Heart left ventricle (tissue), 16 donors: Measurements from ENCODE around the gene PPP1R1A. TPM values are rescaled to one million over a fixed set of nuclear protein-coding genes. Genes with fewer than 3 reads are reported as not detected.

ENCODE experiments used
- ATAC-seq, 4 donors: fragments of 200-7000 bp; cut with Tn5 transposase; one replicate each; pipeline ENCODE4 v1.9.1; 2020 to 2022; ENCODE audit warnings: moderate library complexity in 4 of 4, mild to moderate bottlenecking in 3 of 4, moderate number of reproducible peaks in 1 of 4
- DNase-seq, 5 donors: peaks; one replicate each; pipeline ENCODE4 v3.0.0-alpha.2; 2020
- H3K27ac ChIP-seq, 12 donors: fragments of 200-600 bp; sonication (generic) in 4 of 12; one replicate each; pipeline versions ENCODE4 v1.5.0 to v1.8.0; 2016 to 2022; ENCODE audit warnings: mild to moderate bottlenecking in 2 of 12
- H3K27me3 ChIP-seq, 9 donors: fragments of 200-600 bp; sonication (generic) in 2 of 9; one replicate each; pipeline versions ENCODE4 v1.5.1 to v1.8.0; 2016 to 2022; ENCODE audit warnings: mild to moderate bottlenecking in 3 of 9
- H3K36me3 ChIP-seq, 9 donors: fragments of 200-600 bp; sonication (generic) in 2 of 9; one replicate each; pipeline versions ENCODE4 v1.5.0 to v1.8.0; 2018 to 2022; ENCODE audit warnings: mild to moderate bottlenecking in 2 of 9
- H3K4me1 ChIP-seq, 12 donors: fragments of 200-600 bp; sonication (generic) in 4 of 12; one replicate each; pipeline versions ENCODE4 v1.5.0 to v1.8.0; 2016 to 2022; ENCODE audit warnings: mild to moderate bottlenecking in 3 of 12
- H3K4me3 ChIP-seq, 12 donors: fragments of 200-600 bp; sonication (generic) in 4 of 12; one replicate each; pipeline versions ENCODE4 v1.5.0 to v1.8.0; 2017 to 2022; ENCODE audit warnings: mild to moderate bottlenecking in 9 of 12, moderate library complexity in 4 of 12
- H3K9me3 ChIP-seq, 12 donors: fragments of 200-600 bp; sonication (generic) in 4 of 12; one replicate each; pipeline versions ENCODE4 v1.5.0 to v1.8.0; 2016 to 2022; ENCODE audit warnings: mild to moderate bottlenecking in 1 of 12
- POLR2A ChIP-seq, 2 donors: fragments of 450-650 bp; IDR thresholded peaks; one replicate each; pipeline ENCODE4 v1.6.1; 2017; ENCODE audit warnings: antibody characterized with exemption in 2 of 2, mild to moderate bottlenecking in 2 of 2, moderate library complexity in 2 of 2
- WGBS, 4 donors: extraction: QIAGEN DNeasy Blood & Tissue Kit in 2 of 4; methylation state at CpG; one replicate each; pipeline versions ENCODE4 v1.1.5 to v1.1.7; 2013 to 2018; 5-methylcytosine and 5-hydroxymethylcytosine counted together
- intact Hi-C, 10 donors: fragments of 100-400 bp; cut with DNase I; formaldehyde crosslinking; loops; one replicate each; pipeline versions ENCODE4 v1.11.1 to v1.14.2; 2022
- polyA plus RNA-seq, 2 donors: library from polyadenylated mRNA; stranded (reverse); fragments of 200-250 nt; gene quantifications; one replicate each; pipeline ENCODE4 v1.2.3, GENCODE V29; 2013
- total RNA-seq, 9 donors: library from RNA; depleted of rRNA in 2 of 9; stranded (reverse); fragments of >200 nt in 2 of 9; fragmentation: NEBNext Ultra II Directional in 3 of 9; extraction: Animal tissue kit (Norgen Biotek cat#: 25700) in 3 of 9; gene quantifications; one replicate each; pipeline versions ENCODE4 v1.1.0 to v1.2.4, GENCODE V29; 2016 to 2023
- TF ChIP-seq, protein P1 (sequence below), 12 donors: fragments of 200-600 bp; sonication (generic) in 4 of 12; IDR thresholded peaks; one replicate each; pipeline versions ENCODE4 v1.5.0 to v1.8.0; 2018 to 2022; ENCODE audit warnings: antibody characterized with exemption in 12 of 12, mild to moderate bottlenecking in 5 of 12
- donor health status: ischemic (EF 13 %, LVEDD 7.1; RV severe dilation, severe dysfunction).
- donor health status: healthy with polysubstance abuse.
- donor health status: DM: no; HTN: yes; CAD: no.
- donor health status: DM: no; HTN: no; CAD: no.
- donor health status: ischemic (EF 25% LVEDD 6.9; RV normal size, moderate dysfunction).
- donor health status: ischemic (EF 25% LVEDD 5.7; RV mildly dilated, moderate dysfunction).
- donor health status: healthy.
- donor health status: DM: yes; HTN: yes; CAD: no.
- donor health status: ischemic (EF 35%, LVEDD 5.7; RV mildly dilated, moderate dysfunction).
- donor health status: nonischemic (EF 11% LVEDD 7.7; RV severe dilation, severe dysfunction).
- donor health status: DM: yes; HTN: yes; CAD: no.
- donor health status: PGD.
- donor health status: ischemic (EF 29% LVEDD 5.4; RV normal size, mild dysfunction).
- donor health status: nonischemic (EF 23%, LVEDD 6.1; RV moderate dilation, normal function).

The PPP1R1A gene
- total and polyA plus RNA-seq, 11 donors = 25.5 to 181 (median 60.9) TPM

DNA sequence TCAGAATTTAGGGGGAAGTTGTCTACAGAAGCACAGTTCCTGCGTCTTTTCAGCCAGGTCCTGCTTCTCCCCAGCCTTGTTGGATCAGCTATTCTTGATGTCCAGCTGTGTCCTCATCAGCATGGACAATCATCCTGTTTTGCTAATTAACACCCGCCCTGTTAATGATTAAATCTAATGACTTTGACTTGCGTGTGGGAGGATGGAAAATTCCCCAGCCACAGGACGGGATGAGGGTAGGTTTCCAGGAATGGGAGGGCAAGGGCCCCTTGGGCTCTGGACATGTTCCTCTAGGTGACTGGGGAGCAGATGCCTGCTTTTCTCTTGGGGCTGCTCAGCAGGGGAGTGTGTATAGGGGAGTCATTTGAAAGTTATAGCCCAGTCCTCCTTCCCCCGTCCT lies 5.3 kb upstream of the PPP1R1A start:
- H3K27ac ChIP-seq = no peak overlapping the region
- no peak overlapping the region for H3K4me3 ChIP-seq
- H3K9me3 ChIP-seq = no peaks in the 10 kb centered on the region
- DNase-seq = no peak
- H3K27me3 ChIP-seq = peaks cover 0 to 19% (median 4%) of the 10 kb centered on the region in 9 donors
- peaks cover 0 to 22% (median 6%) of the 10 kb centered on the region in 12 donors for H3K4me1 ChIP-seq
- no peak for ATAC-seq
- intact Hi-C loops = loop anchor here in 3 of 10 donors (10.0 kb wide), 1 partner anchor 361 kb away; no protein-coding TSS in a partner anchor
- TF ChIP-seq POLR2A (IDR thresholded peaks at IDR 0.05) = no peak
- TF ChIP-seq, protein P1, sequence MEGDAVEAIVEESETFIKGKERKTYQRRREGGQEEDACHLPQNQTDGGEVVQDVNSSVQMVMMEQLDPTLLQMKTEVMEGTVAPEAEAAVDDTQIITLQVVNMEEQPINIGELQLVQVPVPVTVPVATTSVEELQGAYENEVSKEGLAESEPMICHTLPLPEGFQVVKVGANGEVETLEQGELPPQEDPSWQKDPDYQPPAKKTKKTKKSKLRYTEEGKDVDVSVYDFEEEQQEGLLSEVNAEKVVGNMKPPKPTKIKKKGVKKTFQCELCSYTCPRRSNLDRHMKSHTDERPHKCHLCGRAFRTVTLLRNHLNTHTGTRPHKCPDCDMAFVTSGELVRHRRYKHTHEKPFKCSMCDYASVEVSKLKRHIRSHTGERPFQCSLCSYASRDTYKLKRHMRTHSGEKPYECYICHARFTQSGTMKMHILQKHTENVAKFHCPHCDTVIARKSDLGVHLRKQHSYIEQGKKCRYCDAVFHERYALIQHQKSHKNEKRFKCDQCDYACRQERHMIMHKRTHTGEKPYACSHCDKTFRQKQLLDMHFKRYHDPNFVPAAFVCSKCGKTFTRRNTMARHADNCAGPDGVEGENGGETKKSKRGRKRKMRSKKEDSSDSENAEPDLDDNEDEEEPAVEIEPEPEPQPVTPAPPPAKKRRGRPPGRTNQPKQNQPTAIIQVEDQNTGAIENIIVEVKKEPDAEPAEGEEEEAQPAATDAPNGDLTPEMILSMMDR (IDR thresholded peaks at IDR 0.05) = no peak
- whole genome bisulfite sequencing, 4 donors = 52 to 67% (median 63%) methylated on average over 5 of the region's 5 CpGs
- no peaks in the 10 kb centered on the region for H3K36me3 ChIP-seq

DNA sequence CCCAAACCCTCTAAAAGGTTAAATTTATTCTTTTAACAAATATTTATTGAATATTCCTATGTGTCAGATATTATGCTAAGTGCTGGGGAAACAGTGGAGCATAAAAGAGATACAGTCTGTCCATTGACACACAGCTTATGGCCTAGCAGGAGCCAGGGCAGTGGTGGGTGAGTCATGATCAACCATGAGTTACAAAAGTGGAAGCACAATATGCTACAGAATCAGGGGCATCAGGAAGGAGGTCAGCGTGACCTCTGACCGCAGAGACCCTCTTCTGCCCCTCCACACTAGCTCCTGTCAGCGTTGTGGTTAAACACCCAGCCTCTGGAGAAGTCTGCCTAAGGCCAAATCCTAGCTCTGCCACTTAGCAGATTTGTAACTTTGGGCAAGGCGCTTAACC lies 4.7 kb upstream of the PPP1R1A start:
- ATAC-seq (no peak), DNase-seq (no peak)
- Histone ChIP-seq H3K4me1 (peaks cover 0 to 28% (median 7%) of the 10 kb centered on the region in 12 donors), H3K9me3 (no peaks in the 10 kb centered on the region), H3K27ac (no peak overlapping the region), H3K4me3 (no peak overlapping the region), H3K27me3 (peaks cover 0 to 25% (median 6%) of the 10 kb centered on the region in 9 donors), H3K36me3 (no peaks in the 10 kb centered on the region)
- TF ChIP-seq POLR2A (IDR thresholded peaks at IDR 0.05) = no peak
- TF ChIP-seq, protein P1 (IDR thresholded peaks at IDR 0.05) = no peak
- 66 to 84% (median 80%) methylated on average over 4 of the region's 4 CpGs for WGBS, 4 donors
- intact Hi-C loops = loop anchor here in 3 of 10 donors (10.0 kb wide), 1 partner anchor 362 kb away; no protein-coding TSS in a partner anchor

DNA sequence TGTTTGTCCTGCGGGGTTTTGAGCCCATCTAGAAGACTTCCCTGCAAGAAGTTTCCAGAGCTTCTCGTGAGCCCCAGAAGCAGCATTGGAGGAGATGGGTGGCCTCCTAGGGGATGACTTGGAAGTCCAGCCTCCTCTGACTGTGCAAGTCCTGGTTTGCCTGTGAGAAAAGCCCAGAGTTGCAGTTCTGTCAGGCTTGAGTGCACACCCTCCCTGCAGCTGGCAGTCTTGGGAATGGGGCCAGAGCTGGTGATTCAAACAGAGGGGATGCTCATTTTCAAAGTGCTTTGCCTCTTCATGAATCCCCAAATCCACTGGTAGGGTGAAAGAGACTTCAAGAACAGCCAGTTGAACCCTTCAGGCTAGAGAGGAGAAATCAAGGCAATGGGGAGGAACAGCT lies 3.9 kb upstream of the PPP1R1A start:
- ATAC-seq (no peak), DNase-seq (no peak)
- Histone ChIP-seq H3K27me3 (peaks cover 0 to 33% (median 10%) of the 10 kb centered on the region in 9 donors), H3K27ac (no peak overlapping the region), H3K4me3 (no peak overlapping the region), H3K36me3 (no peaks in the 10 kb centered on the region), H3K4me1 (peaks cover 0 to 29% (median 11%) of the 10 kb centered on the region in 12 donors), H3K9me3 (no peaks in the 10 kb centered on the region)
- TF ChIP-seq POLR2A (IDR thresholded peaks at IDR 0.05) = no peak
- TF ChIP-seq, protein P1 (IDR thresholded peaks at IDR 0.05) = no peak
- intact Hi-C loops = loop anchor here in 3 of 10 donors (10.0 kb wide), 1 partner anchor 362 kb away; no protein-coding TSS in a partner anchor
- WGBS, 4 donors = 73 to 88% (median 82%) methylated on average over 2 of the region's 2 CpGs

DNA sequence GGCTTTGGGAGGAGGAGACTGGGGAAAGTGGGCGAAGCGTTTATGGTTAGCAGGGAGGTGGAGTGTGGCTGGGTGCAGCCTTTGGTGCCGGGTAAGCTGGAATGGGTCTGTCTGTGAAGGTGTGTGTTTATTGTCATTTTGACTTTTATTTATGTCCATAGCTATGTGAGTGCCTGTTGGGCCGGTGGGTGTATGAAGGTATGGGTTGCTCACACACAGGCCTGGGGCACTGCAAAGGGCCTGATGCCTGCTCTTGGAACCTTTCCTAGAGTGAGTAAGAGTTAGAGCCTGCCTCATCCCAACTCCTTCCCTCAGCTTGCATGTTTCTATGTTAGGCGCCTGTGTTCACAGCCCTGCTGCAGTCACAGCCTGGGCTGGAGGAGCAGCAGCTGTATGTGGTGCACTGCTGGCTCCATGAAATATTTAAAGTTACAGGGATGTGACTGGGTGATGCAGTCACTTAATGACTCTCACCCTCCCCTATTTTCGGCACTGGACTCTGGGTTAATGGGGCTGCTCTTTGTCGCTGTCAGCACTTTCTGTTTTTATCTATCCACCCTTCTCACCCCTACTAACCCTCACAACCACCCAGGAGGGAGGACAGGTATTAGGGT lies 2.6 kb upstream of the PPP1R1A start:
- intact Hi-C loops = loop anchor here in 3 of 10 donors (10.0 kb wide), 1 partner anchor 364 kb away; no protein-coding TSS in a partner anchor

More for the DNA sequence above, 2.6 kb upstream of the PPP1R1A start:
- H3K4me3 ChIP-seq = no peak overlapping the region
- H3K36me3 ChIP-seq = no peaks in the 10 kb centered on the region
- peak; percentile 39 to 64 (median 44) for ATAC-seq
- peak in 1 of 5 donors; percentile 41 for DNase-seq
- TF ChIP-seq, protein P1 (IDR thresholded peaks at IDR 0.05) = no peak
- no peak for TF ChIP-seq POLR2A (IDR thresholded peaks at IDR 0.05)
- H3K4me1 ChIP-seq = peaks cover 0 to 39% (median 12%) of the 10 kb centered on the region in 12 donors
- H3K27ac ChIP-seq = peak overlapping the region in 1 of 12 donors; percentile 77
- no peaks in the 10 kb centered on the region for H3K9me3 ChIP-seq
- H3K27me3 ChIP-seq = peaks cover 0 to 41% (median 15%) of the 10 kb centered on the region in 9 donors
- WGBS, 4 donors = 27 to 37% (median 29%) methylated on average over 7 of the region's 7 CpGs
